Stimulated activated naive B cell treated with anti-CD40 and anti-IgM and Interleukin-4, amounts not matched to agents 10 μg/mL and 1 μg/mL and 100 μg/mL, for 72 hours (primary cell): Measurements from ENCODE around the gene AQP9.

Experiments used
- ATAC-seq, 2 donors: fragments of 150-1000 bp; cut with Tn5 transposase; replicated peaks; 2 replicates each; pipeline ENCODE4 v1.10.0; 2021; ENCODE audit warnings: moderate library complexity in 1 of 2
- DNase-seq: peaks from one replicate; pipeline ENCODE4 v3.0.0; 2021
- H3K27ac Mint-ChIP-seq: one replicate; pipeline ENCODE4 v1.8.0; 2022; ENCODE audit warnings: mild to moderate bottlenecking, mixed read lengths
- H3K27me3 Mint-ChIP-seq, 2 donors: one replicate each; pipeline ENCODE4 v1.8.0; 2022; ENCODE audit warnings: mixed read lengths in 2 of 2
- H3K36me3 Mint-ChIP-seq, 2 donors: one replicate each; pipeline ENCODE4 v1.8.0; 2022; ENCODE audit warnings: mixed read lengths in 2 of 2, mild to moderate bottlenecking in 1 of 2
- H3K4me1 Mint-ChIP-seq, 2 donors: one replicate each; pipeline ENCODE4 v1.8.0; 2022; ENCODE audit warnings: mixed read lengths in 2 of 2, mild to moderate bottlenecking in 1 of 2
- H3K4me3 Mint-ChIP-seq, 2 donors: one replicate each; pipeline ENCODE4 v1.8.0; 2022; ENCODE audit warnings: mild to moderate bottlenecking in 2 of 2, mixed read lengths in 2 of 2, moderate library complexity in 1 of 2
- H3K9me3 Mint-ChIP-seq, 2 donors: one replicate each; pipeline ENCODE4 v1.8.0; 2022; ENCODE audit warnings: mixed read lengths in 2 of 2, mild to moderate bottlenecking in 1 of 2

Gene AQP9

GRCh38 chr15:58124585-58124984 is 13.6 kb upstream of the AQP9 start:
- DNase-seq = no peak
- Mint-ChIP-seq H3K27me3 (peaks cover 6 to 10% of the 10 kb centered on the region in 2 donors), H3K4me1 (no peaks in the 10 kb centered on the region), H3K36me3 (no peaks in the 10 kb centered on the region), H3K27ac (no peak overlapping the region), H3K9me3 (no peaks in the 10 kb centered on the region), H3K4me3 (no peak overlapping the region)
- ATAC-seq = no peak

- H3K27me3 Mint-ChIP-seq = peaks cover 6 to 10% of the 10 kb centered on the region in 2 donors
- no peak for DNase-seq
- H3K27ac Mint-ChIP-seq = no peak overlapping the region
- H3K36me3 Mint-ChIP-seq = no peaks in the 10 kb centered on the region
- H3K4me1 Mint-ChIP-seq = no peaks in the 10 kb centered on the region
- H3K9me3 Mint-ChIP-seq = no peaks in the 10 kb centered on the region
- no peak overlapping the region for H3K4me3 Mint-ChIP-seq
- no peak for ATAC-seq
These were observed 12.8 kb upstream of the AQP9 start for GRCh38 chr15:58125333-58125732.

GRCh38 chr15:58134886-58135285 is 3.3 kb upstream of the AQP9 start:
- H3K9me3 Mint-ChIP-seq = no peaks in the 10 kb centered on the region
- no peak for DNase-seq
- no peak for ATAC-seq
- H3K36me3 Mint-ChIP-seq = no peaks in the 10 kb centered on the region
- H3K27ac Mint-ChIP-seq = no peak overlapping the region
- H3K27me3 Mint-ChIP-seq = peaks cover 7 to 12% of the 10 kb centered on the region in 2 donors
- no peaks in the 10 kb centered on the region for H3K4me1 Mint-ChIP-seq
- no peak overlapping the region for H3K4me3 Mint-ChIP-seq

- Mint-ChIP-seq H3K27me3 (peaks cover 7 to 12% of the 10 kb centered on the region in 2 donors), H3K36me3 (no peaks in the 10 kb centered on the region), H3K4me3 (no peak overlapping the region), H3K4me1 (no peaks in the 10 kb centered on the region), H3K9me3 (no peaks in the 10 kb centered on the region), H3K27ac (no peak overlapping the region)
- ATAC-seq = no peak
- DNase-seq = no peak
These were observed 2.5 kb upstream of the AQP9 start for GRCh38 chr15:58135511-58136174.

- H3K27ac Mint-ChIP-seq = no peak overlapping the region
- ATAC-seq = no peak
- H3K27me3 Mint-ChIP-seq = peaks cover 7 to 12% of the 10 kb centered on the region in 2 donors
- no peaks in the 10 kb centered on the region for H3K4me1 Mint-ChIP-seq
- no peak for DNase-seq
- no peaks in the 10 kb centered on the region for H3K9me3 Mint-ChIP-seq
- H3K36me3 Mint-ChIP-seq = no peaks in the 10 kb centered on the region
- H3K4me3 Mint-ChIP-seq = no peak overlapping the region
These were observed 1.4 kb upstream of the AQP9 start for GRCh38 chr15:58136731-58137130.

GRCh38 chr15:58137686-58138085 is 495 bp upstream of the AQP9 start:
- ATAC-seq (no peak), DNase-seq (no peak)
- no peaks in the 10 kb centered on the region for H3K4me1 Mint-ChIP-seq
- no peak overlapping the region for H3K4me3 Mint-ChIP-seq
- peaks cover 7 to 14% of the 10 kb centered on the region in 2 donors for H3K27me3 Mint-ChIP-seq
- H3K27ac Mint-ChIP-seq = no peak overlapping the region
- H3K36me3 Mint-ChIP-seq = no peaks in the 10 kb centered on the region
- H3K9me3 Mint-ChIP-seq = no peaks in the 10 kb centered on the region

- Mint-ChIP-seq H3K4me1 (no peaks in the 10 kb centered on the region), H3K9me3 (no peaks in the 10 kb centered on the region), H3K27ac (no peak overlapping the region), H3K27me3 (peaks cover 10 to 13% of the 10 kb centered on the region in 2 donors), H3K4me3 (no peak overlapping the region), H3K36me3 (no peaks in the 10 kb centered on the region)
- ATAC-seq (no peak), DNase-seq (no peak)
These were observed 1.3 kb downstream of the AQP9 start for GRCh38 chr15:58139276-58139988.

- no peak for DNase-seq
- Mint-ChIP-seq H3K36me3 (no peaks in the 10 kb centered on the region), H3K27ac (no peak overlapping the region), H3K27me3 (peaks cover 13% of the 10 kb centered on the region in 2 donors), H3K9me3 (no peaks in the 10 kb centered on the region), H3K4me3 (no peak overlapping the region), H3K4me1 (no peaks in the 10 kb centered on the region)
- no peak for ATAC-seq
These were observed 1.9 kb downstream of the AQP9 start for GRCh38 chr15:58139989-58140522.

GRCh38 chr15:58141894-58142293 is 3.7 kb downstream of the AQP9 start:
- Mint-ChIP-seq H3K4me1 (no peaks in the 10 kb centered on the region), H3K27ac (no peak overlapping the region), H3K9me3 (no peaks in the 10 kb centered on the region), H3K36me3 (no peaks in the 10 kb centered on the region), H3K27me3 (peaks cover 6 to 8% of the 10 kb centered on the region in 2 donors), H3K4me3 (no peak overlapping the region)
- DNase-seq (no peak), ATAC-seq (no peak)

GRCh38 chr15:58142827-58143461 is 4.8 kb downstream of the AQP9 start:
- H3K27me3 Mint-ChIP-seq = peaks cover 6 to 8% of the 10 kb centered on the region in 2 donors
- no peak for ATAC-seq
- DNase-seq = no peak
- H3K4me1 Mint-ChIP-seq = no peaks in the 10 kb centered on the region
- no peaks in the 10 kb centered on the region for H3K36me3 Mint-ChIP-seq
- no peak overlapping the region for H3K27ac Mint-ChIP-seq
- H3K4me3 Mint-ChIP-seq = no peak overlapping the region
- H3K9me3 Mint-ChIP-seq = no peaks in the 10 kb centered on the region

- ATAC-seq = no peak
- Mint-ChIP-seq H3K27me3 (peaks cover 6 to 8% of the 10 kb centered on the region in 2 donors), H3K9me3 (no peaks in the 10 kb centered on the region), H3K4me1 (no peaks in the 10 kb centered on the region), H3K4me3 (no peak overlapping the region), H3K36me3 (no peaks in the 10 kb centered on the region), H3K27ac (no peak overlapping the region)
- DNase-seq = no peak
These were observed 7.4 kb downstream of the AQP9 start for GRCh38 chr15:58145606-58146005.

- ATAC-seq = no peak
- no peaks in the 10 kb centered on the region for H3K4me1 Mint-ChIP-seq
- no peaks in the 10 kb centered on the region for H3K36me3 Mint-ChIP-seq
These were observed 8.0 kb downstream of the AQP9 start for GRCh38 chr15:58146211-58146610.

GRCh38 chr15:58146749-58147148 is 8.6 kb downstream of the AQP9 start:
- no peaks in the 10 kb centered on the region for H3K36me3 Mint-ChIP-seq
- H3K9me3 Mint-ChIP-seq = no peaks in the 10 kb centered on the region
- no peak overlapping the region for H3K27ac Mint-ChIP-seq
- no peak overlapping the region for H3K4me3 Mint-ChIP-seq
- H3K4me1 Mint-ChIP-seq = no peaks in the 10 kb centered on the region
- peaks cover 6 to 8% of the 10 kb centered on the region in 2 donors for H3K27me3 Mint-ChIP-seq
- DNase-seq (no peak), ATAC-seq (no peak)

More at GRCh38 chr15:58146211-58146610, 8.0 kb downstream of the AQP9 start:
- Mint-ChIP-seq H3K9me3 (no peaks in the 10 kb centered on the region), H3K27me3 (peaks cover 6 to 8% of the 10 kb centered on the region in 2 donors), H3K4me3 (no peak overlapping the region), H3K27ac (no peak overlapping the region)
- DNase-seq = no peak

GRCh38 chr15:58147171-58147611 is 9.0 kb downstream of the AQP9 start:
- Mint-ChIP-seq H3K27me3 (peaks cover 6 to 8% of the 10 kb centered on the region in 2 donors), H3K4me1 (no peaks in the 10 kb centered on the region), H3K36me3 (no peaks in the 10 kb centered on the region), H3K27ac (no peak overlapping the region), H3K9me3 (no peaks in the 10 kb centered on the region), H3K4me3 (no peak overlapping the region)
- no peak for ATAC-seq
- no peak for DNase-seq
